GM12878 (cell line): ENCODE measurements around the gene NAT14. TPM values are rescaled to one million over a fixed set of nuclear protein-coding genes. Genes with fewer than 3 reads are reported as not detected.

Experiments
- ATAC-seq: fragments of 200-7000 bp; cut with Tn5 transposase; 3 replicates; pipeline ENCODE4 v1.9.1; 2020; ENCODE audit warnings: mild to moderate bottlenecking, moderate library complexity
- BruUV-seq: library from RNA; stranded (reverse); fragments of 400-500 nt; replicated peaks from 2 replicates; lab custom pipeline; 2021; lab: Mats Ljungman, UMichigan
- CTCF ChIA-PET: fragments of 300-600 bp; sonication (Branson Sonifier 250); formaldehyde crosslinking; extraction: SDS; loops from one replicate; lab custom pipeline; 2021; ENCODE audit warnings: inconsistent platforms; lab: Yijun Ruan, JAX
- POLR2A ChIA-PET: fragments of 350-600 bp; formaldehyde crosslinking; extraction: SDS; loops from one replicate; lab custom pipeline; 2021; ENCODE audit warnings: inconsistent platforms; lab: Charles Lee
- RAD21 ChIA-PET: fragments of 300-600 bp; sonication (Branson Sonifier 250); formaldehyde crosslinking; loops from one replicate; lab custom pipeline; 2023; ENCODE audit warnings: antibody characterized with exemption; ENCODE audit not compliant: unreplicated experiment; lab: Charles Lee
- SMC1A ChIA-PET: fragments of 300-600 bp; sonication (Branson Sonifier 250); formaldehyde crosslinking; loops from one replicate; lab custom pipeline; 2023; ENCODE audit not compliant: unreplicated experiment, uncharacterized antibody; lab: Charles Lee
- DNase-seq: peaks from one replicate; pipeline ENCODE4 v3.0.0-alpha.2; 2011; ENCODE audit warnings: low read depth, low spot score
- FAIRE-seq: peaks from 3 replicates; lab custom pipeline; 2011; peaks lifted over from hg19 to GRCh38; lab: Jason Lieb, UNC
- H2AFZ ChIP-seq: 2 replicates; pipeline ENCODE4 v1.6.0; 2011; ENCODE audit warnings: low read depth, low read length, control low read depth; ENCODE audit not compliant: control insufficient read depth
- H3K27ac ChIP-seq: 2 replicates; pipeline ENCODE4 v1.5.1; 2011; ENCODE audit warnings: control low read depth; ENCODE audit not compliant: control insufficient read depth, insufficient read depth
- H3K27me3 ChIP-seq, 2 experiments: replicated peaks in 1 of 2; 2 replicates each; pipeline versions ENCODE4 v1.6.0 to v1.6.1; 2011; ENCODE audit warnings: low read length in 1 of 2; ENCODE audit not compliant: control insufficient read depth in 2 of 2, insufficient read depth in 2 of 2
- H3K36me3 ChIP-seq, 2 experiments: 2 replicates each; pipeline ENCODE4 v1.5.1; 2011; ENCODE audit warnings: low read length in 1 of 2; ENCODE audit not compliant: control insufficient read depth in 2 of 2, insufficient read depth in 2 of 2
- H3K4me1 ChIP-seq: 2 replicates; pipeline ENCODE4 v1.6.1; 2011; ENCODE audit warnings: mild to moderate bottlenecking, low read length, moderate library complexity, mixed read lengths; ENCODE audit not compliant: control insufficient read depth, insufficient read depth
- H3K4me2 ChIP-seq: 2 replicates; pipeline ENCODE4 v1.6.0; 2011; ENCODE audit warnings: control low read depth; ENCODE audit not compliant: control insufficient read depth, insufficient read depth
- H3K4me3 ChIP-seq: fragments of 200-600 bp; sonication (generic); 2 replicates; pipeline ENCODE4 v1.5.1; 2016
- H3K79me2 ChIP-seq: 2 replicates; pipeline ENCODE4 v1.6.0; 2011; ENCODE audit warnings: low read length; ENCODE audit not compliant: control insufficient read depth, insufficient read depth
- H3K9ac ChIP-seq: 2 replicates; pipeline ENCODE4 v1.8.0; 2011; ENCODE audit warnings: low read length, control low read depth, mixed read lengths; ENCODE audit not compliant: control insufficient read depth, insufficient read depth
- H3K9me3 ChIP-seq: replicated peaks from 3 replicates; pipeline ENCODE4 v1.5.1; 2011; ENCODE audit warnings: mild to moderate bottlenecking, low read length; ENCODE audit not compliant: control insufficient read depth, insufficient read depth
- H4K20me1 ChIP-seq: 2 replicates; pipeline ENCODE4 v1.6.0; 2011; ENCODE audit not compliant: control insufficient read depth, insufficient read depth
- GATAD2B ChIP-seq: fragments of 450-650 bp; conservative IDR thresholded peaks from 2 replicates; pipeline ENCODE4 v1.6.1; 2017; ENCODE audit warnings: low read depth, mild to moderate bottlenecking, moderate library complexity
- IRF3 ChIP-seq: fragments of 450-650 bp; IDR thresholded peaks from 2 replicates; pipeline ENCODE4 v1.6.1; 2014; ENCODE audit warnings: mild to moderate bottlenecking
- PAX5 ChIP-seq: IDR thresholded peaks from 2 replicates; pipeline ENCODE4 v1.6.1; 2011; ENCODE audit warnings: low read depth, low read length, borderline replicate concordance
- POLR2AphosphoS2 ChIP-seq: IDR thresholded peaks from 2 replicates; pipeline ENCODE4 v1.6.1; 2011; ENCODE audit warnings: low read depth, mild to moderate bottlenecking, low read length, improper control_type of control experiment, moderate library complexity
- TARDBP ChIP-seq: IDR thresholded peaks from 2 replicates; pipeline ENCODE4 v1.6.1; 2016; ENCODE audit warnings: borderline replicate concordance
- TCF7 ChIP-seq: IDR thresholded peaks from 2 replicates; pipeline ENCODE4 v1.6.1; 2014; ENCODE audit warnings: antibody characterized with exemption, borderline replicate concordance
- YY1 ChIP-seq: IDR thresholded peaks from 2 replicates; pipeline ENCODE4 v1.6.1; 2011; ENCODE audit warnings: low read depth, mild to moderate bottlenecking, low read length
- ZNF274 ChIP-seq: IDR thresholded peaks from one replicate; pipeline ENCODE4 v1.8.0; 2011; ENCODE audit not compliant: insufficient read length, insufficient read depth
- ZNF592 ChIP-seq: fragments of 450-650 bp; IDR thresholded peaks from 2 replicates; pipeline ENCODE4 v1.6.1; 2017; ENCODE audit warnings: mild to moderate bottlenecking, moderate library complexity
- ZNF687 ChIP-seq: fragments of 450-650 bp; IDR thresholded peaks from 2 replicates; pipeline ENCODE4 v1.6.1; 2017; ENCODE audit warnings: mild to moderate bottlenecking, moderate library complexity
- WGBS: methylation state at CpG from one replicate; pipeline ENCODE4 v1.1.6; 2016; ENCODE audit warnings: low lambda C conversion rate; ENCODE audit not compliant: insufficient replicate concordance, insufficient coverage; ENCODE audit errors: missing lambda C conversion rate; 5-methylcytosine and 5-hydroxymethylcytosine counted together
- in situ Hi-C: fragments of 300-500 bp; cut with MboI; formaldehyde crosslinking; loops from 9 replicates; pipeline ENCODE4 v1.14.3; 2018; ENCODE audit warnings: mixed read lengths
- intact Hi-C: fragments of 100-400 bp; cut with micrococcal nuclease; formaldehyde crosslinking; loops from one replicate; pipeline ENCODE4 v1.14.2; 2022; ENCODE audit not compliant: unreplicated experiment
- polyA plus RNA-seq, 11 experiments: library from polyadenylated mRNA; depleted of rRNA in 4 of 11; unstranded in 6 of 11; stranded (reverse) in 5 of 11; fragments of >200 nt; fragmentation: Nextera tagmentation in 4 of 11; fragmentation: Illumina TruSeq in 1 of 11; extraction: Ambion mirVana in 4 of 11; extraction: Trizol in 1 of 11; gene quantifications; 1 replicate in 1 of 11; 2 replicates in 10 of 11; pipeline versions ENCODE4 v1.2.1 to v1.2.3, GENCODE V29; 2011 to 2016; ENCODE audit warnings: inconsistent platforms in 2 of 11, missing spikeins in 2 of 11, low read depth in 1 of 11
- total RNA-seq, 4 experiments: library from RNA; depleted of rRNA in 3 of 4; stranded (reverse); fragments of >200 nt in 3 of 4; fragmentation: Illumina TruSeq in 1 of 4; extraction: Trizol in 1 of 4; gene quantifications; 2 replicates each; pipeline versions ENCODE4 v1.2.1 to v1.2.3, GENCODE V29; 2013 to 2021

The NAT14 gene
- total and polyA plus RNA-seq, 10 of the 15 experiments (the other 5 are each of a cell fraction or from before 2014, with no cell fraction given), result 0.87 to 23.6 (median 9.7) TPM

GRCh38 chr19:55516878-55517620 is 32.1 kb downstream of the NAT14 start:
- peak overlapping the region; percentile 69 for H2AFZ ChIP-seq
- no peaks in the 10 kb centered on the region for H4K20me1 ChIP-seq
- H3K79me2 ChIP-seq, result no peaks in the 10 kb centered on the region
- H3K4me1 ChIP-seq, result 0 out of 2 replicates have a peak, but pooled peaks cover 4% of the 10 kb centered on the region
- 14% methylated on average over 38 of the region's 61 CpGs for WGBS
- in situ Hi-C loops (loop anchor here (5.0 to 10.0 kb wide), 2 partner anchors 115 to 298 kb away; no protein-coding TSS in a partner anchor), intact Hi-C loops (loop anchor here (1.0 kb wide), 2 partner anchors 89 to 114 kb away; no protein-coding TSS in a partner anchor)
- peak overlapping the region; percentile 62 for H3K27ac ChIP-seq
- ChIA-PET CTCF (interaction anchor here (0.5 to 5.9 kb wide), 10 partner anchors 12 to 224 kb away, joined by 3 to 45 read pairs (median 6); partner anchors contain the start of genes ZNF784 and ZNF865), RAD21 (interaction anchor here (0.9 to 1.2 kb wide), 6 partner anchors 30 to 115 kb away, joined by 3 to 20 read pairs (median 3); partner anchors contain the start of genes ISOC2 and ZNF865), SMC1A (interaction anchor here (0.6 to 1.9 kb wide), 7 partner anchors 12 to 116 kb away, joined by 3 to 21 read pairs (median 4); partner anchors contain the start of genes ZNF784 and ZNF865), POLR2A (interaction anchor here (1.0 kb wide), 1 partner anchor 89 kb away, joined by 6 read pairs; the partner anchor contains the start of gene ZNF865)
- DNase-seq (peak; percentile 66), FAIRE-seq (peak; percentile 96), ATAC-seq (peak; percentile 100)
- no peaks in the 10 kb centered on the region for H3K36me3 ChIP-seq
- BruUV-seq, result no TSS peak
- no peaks in the 10 kb centered on the region for H3K27me3 ChIP-seq
- H3K9me3 ChIP-seq, result no peaks in the 10 kb centered on the region
- peak overlapping the region; percentile 66; the same call in 1 of the 2 replicates for H3K4me3 ChIP-seq
- peak overlapping the region; percentile 98 for H3K4me2 ChIP-seq
- peak overlapping the region; percentile 53; the same call in 1 of the 2 replicates for H3K9ac ChIP-seq
- TF ChIP-seq TARDBP (0 out of 2 replicates have a peak, but pooled peaks have one; percentile 27), TCF7 (no peak), ZNF592 (no peak), PAX5 (no peak), ZNF687 (peak; percentile 17; the same call in 1 of the 2 replicates), YY1 (peak; percentile 79), POLR2AphosphoS2 (no peak), GATAD2B (peak; percentile 67; the same call in 1 of the 2 replicates), ZNF274 (no peak), IRF3 (peak; percentile 66; the same call in 1 of the 2 replicates)
